Tibial artery (tissue), 4 donors: ENCODE results near the gene PCLO.

Source experiments
- DNase-seq, 2 donors: peaks; one replicate each; pipeline ENCODE4 v3.0.0-alpha.2; 2019
- H3K27ac ChIP-seq, 2 donors: fragments of 200-600 bp; sonication (generic) in 1 of 2; 1 replicate in 1 of 2; 2 replicates in 1 of 2; pipeline ENCODE4 v1.5.1; 2018 to 2019; ENCODE audit warnings: mild to moderate bottlenecking in 1 of 2
- H3K27me3 ChIP-seq, 2 donors: fragments of 200-600 bp; sonication (generic) in 1 of 2; one replicate each; pipeline versions ENCODE4 v1.5.1 to v1.6.0; 2016 to 2019
- H3K36me3 ChIP-seq, 3 donors: fragments of 200-600 bp; sonication (generic) in 2 of 3; one replicate each; pipeline ENCODE4 v1.5.1; 2016 to 2019; ENCODE audit warnings: mild to moderate bottlenecking in 2 of 3
- H3K4me1 ChIP-seq, 4 donors: fragments of 200-600 bp; sonication (generic) in 2 of 4; 1 replicate in 3 of 4; 2 replicates in 1 of 4; pipeline ENCODE4 v1.5.1; 2016 to 2019
- H3K4me3 ChIP-seq, 2 donors: fragments of 200-600 bp; sonication (generic) in 1 of 2; 1 replicate in 1 of 2; 2 replicates in 1 of 2; pipeline ENCODE4 v1.5.1; 2018 to 2019; ENCODE audit warnings: mild to moderate bottlenecking in 2 of 2
- H3K9me3 ChIP-seq, 3 donors: fragments of 200-600 bp; sonication (generic) in 1 of 3; one replicate each; pipeline ENCODE4 v1.5.1; 2016 to 2019
- CTCF ChIP-seq, 2 experiments: fragments of 200-600 bp in 1 of 2; fragments of 450-650 bp in 1 of 2; IDR thresholded peaks; one replicate each; pipeline ENCODE4 v1.5.1; 2017 to 2019; ENCODE audit warnings: antibody characterized with exemption in 2 of 2, mild to moderate bottlenecking in 1 of 2, moderate library complexity in 1 of 2
- intact Hi-C: fragments of 100-400 bp; cut with DNase I; formaldehyde crosslinking; loops from one replicate; pipeline ENCODE4 v1.15.0; 2023; ENCODE audit warnings: low total_unique reads

Gene PCLO

GRCh38 chr7:82961240-82961639 lies 201.4 kb downstream of the PCLO start:
- no peak for DNase-seq
- no peaks in the 10 kb centered on the region for H3K4me1 ChIP-seq
- intact Hi-C loops: no loop called here
- no peak overlapping the region for H3K27ac ChIP-seq
- H3K9me3 ChIP-seq: no peaks in the 10 kb centered on the region
- TF ChIP-seq CTCF (IDR thresholded peaks at IDR 0.05): no peak
- no peaks in the 10 kb centered on the region for H3K27me3 ChIP-seq
- H3K4me3 ChIP-seq: no peak overlapping the region
- H3K36me3 ChIP-seq: no peaks in the 10 kb centered on the region

DNA sequence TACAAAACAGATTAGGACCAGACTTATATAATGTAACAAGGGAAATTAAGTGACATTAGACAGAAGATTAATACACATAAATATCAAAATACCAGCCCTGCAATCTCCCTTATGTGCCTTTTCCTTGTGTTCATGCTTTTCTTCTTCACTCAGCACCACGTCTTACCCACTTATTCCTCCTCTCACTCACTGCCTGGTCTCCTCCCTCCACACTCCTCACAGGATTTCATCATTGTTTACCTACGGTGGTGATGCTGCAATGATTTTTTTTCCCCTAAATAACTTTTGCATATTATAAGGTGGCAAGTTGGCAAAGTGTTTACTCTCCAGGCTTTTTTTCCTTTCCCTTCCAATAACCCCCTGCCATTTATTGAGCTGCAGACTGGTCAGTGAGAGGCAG lies 203.2 kb downstream of the PCLO start:
- no peaks in the 10 kb centered on the region for H3K9me3 ChIP-seq
- DNase-seq: no peak

GRCh38 chr7:82957521-82957920 lies 205.2 kb downstream of the PCLO start:
- H3K4me1 ChIP-seq: no peaks in the 10 kb centered on the region
- no peaks in the 10 kb centered on the region for H3K27me3 ChIP-seq
- no peaks in the 10 kb centered on the region for H3K9me3 ChIP-seq
- no peak overlapping the region for H3K4me3 ChIP-seq
- no peak for TF ChIP-seq CTCF (IDR thresholded peaks at IDR 0.05)
- no peak for DNase-seq
- intact Hi-C loops: no loop called here
- no peak overlapping the region for H3K27ac ChIP-seq
- no peaks in the 10 kb centered on the region for H3K36me3 ChIP-seq

More for the DNA sequence above, 203.2 kb downstream of the PCLO start:
- H3K27ac ChIP-seq: no peak overlapping the region
- H3K36me3 ChIP-seq: no peaks in the 10 kb centered on the region
- no peaks in the 10 kb centered on the region for H3K27me3 ChIP-seq
- no peaks in the 10 kb centered on the region for H3K4me1 ChIP-seq
- TF ChIP-seq CTCF (IDR thresholded peaks at IDR 0.05): no peak
- H3K4me3 ChIP-seq: no peak overlapping the region
- intact Hi-C loops: no loop called here

GRCh38 chr7:82953324-82954027 lies 209.2 kb downstream of the PCLO start:
- H3K4me3 ChIP-seq: no peak overlapping the region
- no peaks in the 10 kb centered on the region for H3K27me3 ChIP-seq
- no peak for DNase-seq
- H3K9me3 ChIP-seq: no peaks in the 10 kb centered on the region
- intact Hi-C loops: no loop called here
- no peak for TF ChIP-seq CTCF (IDR thresholded peaks at IDR 0.05)
- no peak overlapping the region for H3K27ac ChIP-seq
- H3K4me1 ChIP-seq: no peaks in the 10 kb centered on the region
- no peaks in the 10 kb centered on the region for H3K36me3 ChIP-seq

GRCh38 chr7:82950436-82950835 lies 212.2 kb downstream of the PCLO start:
- Histone ChIP-seq H3K27me3 (no peaks in the 10 kb centered on the region), H3K36me3 (no peaks in the 10 kb centered on the region), H3K4me3 (no peak overlapping the region), H3K4me1 (no peaks in the 10 kb centered on the region), H3K9me3 (no peaks in the 10 kb centered on the region), H3K27ac (no peak overlapping the region)
- intact Hi-C loops: no loop called here
- TF ChIP-seq CTCF (IDR thresholded peaks at IDR 0.05): no peak
- DNase-seq: no peak

DNA sequence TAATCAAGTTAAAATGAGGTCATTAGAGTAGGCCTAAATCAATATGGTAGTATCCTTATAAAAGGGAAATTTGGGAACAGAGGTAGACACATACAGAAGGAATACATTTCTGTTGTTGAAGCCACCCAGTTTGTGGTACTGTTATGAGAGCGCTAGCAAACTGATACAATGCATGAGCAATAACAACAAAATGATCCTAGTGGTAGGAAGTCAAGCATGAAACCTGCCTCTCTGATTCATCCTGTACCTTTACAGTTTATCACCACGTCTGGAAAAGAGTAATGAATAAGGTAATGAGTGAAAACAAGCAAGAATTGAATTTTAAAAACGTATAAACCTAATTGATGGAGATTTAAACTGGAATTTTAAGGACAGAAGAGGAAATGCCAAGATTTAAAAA lies 217.2 kb downstream of the PCLO start:
- Histone ChIP-seq H3K4me3 (no peak overlapping the region), H3K36me3 (no peaks in the 10 kb centered on the region), H3K27ac (no peak overlapping the region), H3K27me3 (no peaks in the 10 kb centered on the region), H3K9me3 (no peaks in the 10 kb centered on the region), H3K4me1 (no peaks in the 10 kb centered on the region)
- no peak for TF ChIP-seq CTCF (IDR thresholded peaks at IDR 0.05)
- intact Hi-C loops: no loop called here
- no peak for DNase-seq
